Endothelial cell of umbilical vein (primary cell): Measurements from ENCODE around the gene SCAI. TPM values are rescaled to one million over a fixed set of nuclear protein-coding genes. Genes with fewer than 3 reads are reported as not detected.

Experiments used
- BruUV-seq: library from RNA; stranded (reverse); fragments of 400-500 nt; replicated peaks from 2 replicates; lab custom pipeline; 2021; lab: Mats Ljungman, UMichigan
- CTCF ChIA-PET: fragments of 300-600, 350-600 bp; sonication (Branson Sonifier 250); formaldehyde crosslinking; loops from one replicate; lab custom pipeline; 2021; ENCODE audit warnings: antibody characterized with exemption, inconsistent platforms; lab: Charles Lee
- POLR2A ChIA-PET: fragments of 300-600, 350-600 bp; sonication (Branson Sonifier 250); formaldehyde crosslinking; loops from one replicate; lab custom pipeline; 2021; ENCODE audit warnings: antibody characterized with exemption, inconsistent platforms; lab: Charles Lee
- DNase-seq: peaks from one replicate; pipeline ENCODE4 v3.0.0-alpha.2; 2011; ENCODE audit warnings: low read depth, low spot score
- FAIRE-seq: peaks from 2 replicates; lab custom pipeline; 2011; peaks lifted over from hg19 to GRCh38; lab: Jason Lieb, UNC
- H2AFZ ChIP-seq: 2 replicates; pipeline ENCODE4 v1.6.0; 2012; ENCODE audit warnings: low read depth, low read length, control low read depth, inconsistent platforms
- H3K27ac ChIP-seq: 2 replicates; pipeline ENCODE4 v1.5.1; 2011; ENCODE audit warnings: low read depth, mild to moderate bottlenecking, control low read depth, low read length, moderate library complexity; ENCODE audit not compliant: insufficient read depth
- H3K27me3 ChIP-seq, 2 experiments: 2 replicates each; pipeline versions ENCODE4 v1.6.0 to v1.6.1; 2011; ENCODE audit warnings: low read length in 2 of 2, mixed read lengths in 1 of 2; ENCODE audit not compliant: control insufficient read depth in 2 of 2, insufficient read depth in 2 of 2
- H3K36me3 ChIP-seq, 2 experiments: 2 replicates in 1 of 2; 3 replicates in 1 of 2; pipeline ENCODE4 v1.5.1; 2011; ENCODE audit warnings: low read length in 2 of 2, mild to moderate bottlenecking in 1 of 2, moderate library complexity in 1 of 2; ENCODE audit not compliant: control insufficient read depth in 2 of 2, insufficient read depth in 2 of 2; ENCODE audit errors: extremely low read depth in 1 of 2
- H3K4me1 ChIP-seq: 3 replicates; pipeline ENCODE4 v1.5.1; 2011; ENCODE audit warnings: mild to moderate bottlenecking, low read length; ENCODE audit not compliant: control insufficient read depth, insufficient read depth; ENCODE audit errors: extremely low read depth
- H3K4me2 ChIP-seq: 2 replicates; pipeline ENCODE4 v1.6.1; 2011; ENCODE audit warnings: low read length, control low read depth, mixed read lengths; ENCODE audit not compliant: insufficient read depth
- H3K4me3 ChIP-seq, 3 experiments: fragments of 200-600 bp in 1 of 3; sonication (generic), shearing (Covaris generic) in 1 of 3; replicated peaks in 1 of 3; 2 replicates each; pipeline ENCODE4 v1.5.1; 2011 to 2016; ENCODE audit warnings: control low read depth in 3 of 3, low read length in 3 of 3, mild to moderate bottlenecking in 2 of 3, inconsistent platforms in 1 of 3, low read depth in 1 of 3, moderate library complexity in 1 of 3; ENCODE audit not compliant: insufficient read depth in 1 of 3
- H3K79me2 ChIP-seq: 2 replicates; pipeline ENCODE4 v1.6.0; 2012; ENCODE audit warnings: low read length, inconsistent platforms; ENCODE audit not compliant: control insufficient read depth, insufficient read depth
- H3K9ac ChIP-seq: replicated peaks from 2 replicates; pipeline ENCODE3; 2011; ENCODE audit warnings: low read length, control low read depth; ENCODE audit not compliant: insufficient read depth; ENCODE audit errors: extremely low read depth
- H3K9me1 ChIP-seq: replicated peaks from 3 replicates; pipeline ENCODE4 v1.6.0; 2011; ENCODE audit warnings: mild to moderate bottlenecking, low read length; ENCODE audit not compliant: control insufficient read depth, insufficient read depth; ENCODE audit errors: extremely low read depth
- H3K9me3 ChIP-seq: replicated peaks from 2 replicates; pipeline ENCODE4 v1.5.1; 2012; ENCODE audit warnings: low read length, inconsistent platforms; ENCODE audit not compliant: control insufficient read depth, insufficient read depth
- H4K20me1 ChIP-seq: replicated peaks from 2 replicates; pipeline ENCODE3; 2011; ENCODE audit warnings: mild to moderate bottlenecking, low read length; ENCODE audit not compliant: control insufficient read depth, insufficient read depth; ENCODE audit errors: extremely low read depth
- EZH2 ChIP-seq: IDR thresholded peaks from 2 replicates; pipeline ENCODE4 v1.6.1; 2012; ENCODE audit warnings: borderline replicate concordance, low read depth, mild to moderate bottlenecking, moderate library complexity, low read length, inconsistent platforms; ENCODE audit not compliant: severe bottlenecking
- FOS ChIP-seq: IDR thresholded peaks from 2 replicates; pipeline ENCODE4 v1.6.1; 2011; ENCODE audit warnings: mild to moderate bottlenecking, low read length, moderate library complexity, borderline replicate concordance; ENCODE audit not compliant: insufficient read depth
- GATA2 ChIP-seq: IDR thresholded peaks from 2 replicates; pipeline ENCODE4 v1.7.0; 2011; ENCODE audit warnings: low read depth, mild to moderate bottlenecking, moderate library complexity, mixed read lengths, low read length; ENCODE audit not compliant: insufficient read length, insufficient read depth
- JUN ChIP-seq: IDR thresholded peaks from 2 replicates; pipeline ENCODE4 v1.6.1; 2011; ENCODE audit warnings: borderline replicate concordance, low read depth; ENCODE audit not compliant: insufficient read length, insufficient read depth
- MAX ChIP-seq: IDR thresholded peaks from 2 replicates; pipeline ENCODE4 v1.6.1; 2011; ENCODE audit not compliant: insufficient read depth, insufficient read length
- MYC ChIP-seq: IDR thresholded peaks from one replicate; pipeline ENCODE4 v1.6.1; 2011; ENCODE audit warnings: mild to moderate bottlenecking, low read depth, low read length
- POLR2A ChIP-seq: IDR thresholded peaks from 2 replicates; pipeline ENCODE4 v1.6.1; 2012; ENCODE audit warnings: low read depth, mild to moderate bottlenecking, control low read depth, low read length
- POLR2AphosphoS5 ChIP-seq: IDR thresholded peaks from 2 replicates; pipeline ENCODE4 v1.6.1; 2012; ENCODE audit warnings: low read depth, mild to moderate bottlenecking, control low read depth, low read length, moderate library complexity; ENCODE audit not compliant: insufficient read depth
- dilution Hi-C: fragments of 300-500 bp; cut with MboI; formaldehyde crosslinking; loops from one replicate; pipeline ENCODE4 v1.15.0; 2019; ENCODE audit warnings: low sequenced_read_pairs; ENCODE audit not compliant: extremely low pct_ligation_motif_present
- intact Hi-C: fragments of 100-400 bp; cut with micrococcal nuclease; formaldehyde crosslinking; loops from one replicate; pipeline ENCODE4 v1.10.0; 2022
- polyA plus RNA-seq, 4 experiments: library from polyadenylated mRNA; depleted of rRNA in 3 of 4; stranded (reverse) in 3 of 4; unstranded in 1 of 4; fragments of >200 nt; gene quantifications; 2 replicates each; pipeline versions ENCODE4 v1.2.1 to v1.2.3, GENCODE V29; 2011 to 2012; ENCODE audit warnings: missing spikeins in 1 of 4
- total RNA-seq: library from RNA; stranded (reverse); gene quantifications from 2 replicates; pipeline ENCODE4 v1.2.3, GENCODE V29; 2021

The SCAI gene
- total and polyA plus RNA-seq, 2 donors (not counting 3 experiments of a cell fraction or from before 2014, with no cell fraction given), result 2.0 to 9.3 TPM

- no peak overlapping the region for H3K4me3 ChIP-seq
- TF ChIP-seq FOS (no peak), MAX (no peak), EZH2 (no peak), MYC (no peak), POLR2A (no peak), GATA2 (no peak), JUN (no peak), POLR2AphosphoS5 (no peak)
- no peaks in the 10 kb centered on the region for H3K27me3 ChIP-seq
- no peaks in the 10 kb centered on the region for H3K9me1 ChIP-seq
- H3K9ac ChIP-seq, result no peak overlapping the region
- POLR2A ChIA-PET, result no interaction called here
- H3K36me3 ChIP-seq, result no peaks in the 10 kb centered on the region
- CTCF ChIA-PET, result interaction anchor here (1.9 kb wide), 1 partner anchor 16 kb away, joined by 9 read pairs; no protein-coding TSS in a partner anchor
- intact Hi-C loops, result no loop called here
- H3K4me2 ChIP-seq, result no peak overlapping the region
- dilution Hi-C loops, result no loop called here
- H3K27ac ChIP-seq, result no peak overlapping the region
- DNase-seq (no peak), FAIRE-seq (no peak)
- H3K79me2 ChIP-seq, result no peaks in the 10 kb centered on the region
- H3K4me1 ChIP-seq, result no peaks in the 10 kb centered on the region
- no peaks in the 10 kb centered on the region for H4K20me1 ChIP-seq
- no TSS peak for BruUV-seq
- no peak overlapping the region for H2AFZ ChIP-seq
- H3K9me3 ChIP-seq, result no peaks in the 10 kb centered on the region
Observed at GRCh38 chr9:124950050-124950718, 193.1 kb downstream of the SCAI start.
